Kidney (tissue), 14 donors: ENCODE results near the gene CYP19A1. TPM values are rescaled to one million over a fixed set of nuclear protein-coding genes. Genes with fewer than 3 reads are reported as not detected.

Source experiments
- DNase-seq, 5 donors: peaks; one replicate each; pipeline ENCODE4 v3.0.0-alpha.2; 2013 to 2020
- FAIRE-seq: peaks from 2 replicates; lab custom pipeline; 2012; peaks lifted over from hg19 to GRCh38; lab: Jason Lieb, UNC
- H3K27ac ChIP-seq, 2 donors: one replicate each; pipeline ENCODE4 v1.7.0; 2013; ENCODE audit warnings: low read depth in 2 of 2, low read length in 2 of 2, inconsistent platforms in 1 of 2
- H3K27me3 ChIP-seq: one replicate; pipeline ENCODE4 v1.7.1; 2013; ENCODE audit warnings: low read length, inconsistent platforms; ENCODE audit not compliant: control insufficient read depth, insufficient read depth
- H3K36me3 ChIP-seq, 3 donors: one replicate each; pipeline versions ENCODE4 v1.7.0 to v1.7.1; 2013; ENCODE audit warnings: low read length in 3 of 3, control low read depth in 1 of 3, inconsistent platforms in 1 of 3; ENCODE audit not compliant: insufficient read depth in 3 of 3, control insufficient read depth in 2 of 3
- H3K4me1 ChIP-seq, 3 donors: one replicate each; pipeline versions ENCODE4 v1.7.0 to v1.7.1; 2013; ENCODE audit warnings: low read length in 3 of 3, inconsistent platforms in 1 of 3, low read depth in 1 of 3; ENCODE audit not compliant: control insufficient read depth in 2 of 3, insufficient read depth in 2 of 3
- H3K4me3 ChIP-seq, 3 donors: one replicate each; pipeline versions ENCODE4 v1.7.0 to v1.8.1; 2013; ENCODE audit warnings: low read length in 3 of 3, control low read depth in 1 of 3, inconsistent platforms in 1 of 3
- H3K9ac ChIP-seq, 3 donors: one replicate each; pipeline versions ENCODE4 v1.7.0 to v1.7.1; 2013; ENCODE audit warnings: low read length in 3 of 3, control low read depth in 1 of 3, inconsistent platforms in 1 of 3
- H3K9me3 ChIP-seq, 3 donors: one replicate each; pipeline versions ENCODE4 v1.7.0 to v1.7.1; 2013; ENCODE audit warnings: low read length in 3 of 3, control low read depth in 1 of 3, inconsistent platforms in 1 of 3; ENCODE audit not compliant: control insufficient read depth in 2 of 3, insufficient read depth in 1 of 3
- CTCF ChIP-seq: IDR thresholded peaks from 3 replicates; pipeline ENCODE4 v1.5.1; 2012; ENCODE audit warnings: mild to moderate bottlenecking, moderate library complexity, borderline replicate concordance; ENCODE audit not compliant: insufficient read depth; ENCODE audit errors: extremely low read depth
- intact Hi-C: fragments of 100-400 bp; cut with DNase I; formaldehyde crosslinking; loops from one replicate; pipeline ENCODE4 v1.11.1; 2022
- polyA plus RNA-seq: library from polyadenylated mRNA; stranded (reverse); fragments of 350-450 nt; fragmentation: Illumina TruSeq; extraction: RNeasy Lipid Tissue Mini Kit (QIAGEN cat#74804); gene quantifications from one replicate; pipeline ENCODE4 v1.2.3, GENCODE V29; 2014; ENCODE audit warnings: low read depth, low replicate concordance; ENCODE audit not compliant: insufficient read depth
- total RNA-seq: library from RNA; stranded (reverse); fragmentation: NEBNext Ultra II Directional; extraction: Animal tissue kit (Norgen Biotek cat#: 25700); gene quantifications from one replicate; pipeline ENCODE4 v1.2.1, GENCODE V29; 2021
- donor health status: control.
- donor health status: control.
- donor health status: control.
- donor health status: control.
- donor health status: control.
- donor health status: DM: yes; HTN: yes; CAD: no.
- donor health status: Normal renal cell carcinoma (clear cell type).

CYP19A1 gene
- total and polyA plus RNA-seq, 2 donors from 2014 or later = 0.50 TPM; not detected in 1

GRCh38 chr15:51386486-51386885 lies 48.1 kb upstream of the CYP19A1 start:
- H3K9ac ChIP-seq = no peak overlapping the region
- intact Hi-C loops = no loop called here
- no peaks in the 10 kb centered on the region for H3K36me3 ChIP-seq
- H3K4me1 ChIP-seq = no peaks in the 10 kb centered on the region
- no peak for TF ChIP-seq CTCF
- H3K27ac ChIP-seq = no peak overlapping the region
- H3K4me3 ChIP-seq = no peak overlapping the region
- H3K27me3 ChIP-seq = no peaks in the 10 kb centered on the region
- FAIRE-seq (no peak), DNase-seq (no peak)
- H3K9me3 ChIP-seq = no peaks in the 10 kb centered on the region

GRCh38 chr15:51386029-51386428 lies 47.6 kb upstream of the CYP19A1 start:
- intact Hi-C loops = no loop called here
- no peak for TF ChIP-seq CTCF

GRCh38 chr15:51382787-51383186 lies 44.4 kb upstream of the CYP19A1 start:
- no peak overlapping the region for H3K4me3 ChIP-seq
- no peaks in the 10 kb centered on the region for H3K9me3 ChIP-seq
- intact Hi-C loops = no loop called here
- no peaks in the 10 kb centered on the region for H3K36me3 ChIP-seq
- DNase-seq (peak in 3 of 5 donors; percentile 48 to 77 (median 71)), FAIRE-seq (no peak)
- H3K27me3 ChIP-seq = no peaks in the 10 kb centered on the region
- H3K27ac ChIP-seq = no peak overlapping the region
- TF ChIP-seq CTCF = no peak
- H3K4me1 ChIP-seq = peaks cover 0 to 3% (median 0%) of the 10 kb centered on the region in 3 donors
- no peak overlapping the region for H3K9ac ChIP-seq

More at GRCh38 chr15:51386029-51386428, 47.6 kb upstream of the CYP19A1 start:
- Histone ChIP-seq H3K4me1 (peaks cover 0 to 2% (median 0%) of the 10 kb centered on the region in 3 donors), H3K4me3 (no peak overlapping the region), H3K9ac (no peak overlapping the region), H3K27ac (no peak overlapping the region), H3K27me3 (no peaks in the 10 kb centered on the region), H3K9me3 (no peaks in the 10 kb centered on the region), H3K36me3 (no peaks in the 10 kb centered on the region)
- DNase-seq (no peak), FAIRE-seq (no peak)
